MM.1S (cell line): ENCODE measurements around the gene SPPL3.

Source experiments
- CTCF ChIP-seq: fragments of 300-600 bp; sonication (generic); IDR thresholded peaks from 2 replicates; pipeline ENCODE4 v1.5.1; 2016; ENCODE audit warnings: antibody characterized with exemption, low read length, mixed read lengths
- EZH2 ChIP-seq: fragments of 300-600 bp; sonication (generic); optimal IDR thresholded peaks from 2 replicates; pipeline ENCODE3; 2017; ENCODE audit warnings: low read depth, mild to moderate bottlenecking, antibody characterized with exemption, low read length, mixed read lengths
- EZH2phosphoT487 ChIP-seq: fragments of 300-600 bp; sonication (generic); IDR thresholded peaks from 2 replicates; pipeline ENCODE4 v1.6.1; 2018; ENCODE audit warnings: antibody characterized with exemption, low read length

- TF ChIP-seq EZH2phosphoT487 = no peak
- no peak for TF ChIP-seq CTCF
- TF ChIP-seq EZH2 = no peak
These were observed 99.7 kb downstream of the SPPL3 start for GRCh38 chr12:120804428-120804827.
